VCaP (cell line): ENCODE measurements around the gene HAND2.

Experiments used
- H3K27ac ChIP-seq: fragments of 450-650 bp; 2 replicates; pipeline ENCODE4 v1.5.1; 2017
- CTCF ChIP-seq: fragments of 450-650 bp; conservative IDR thresholded peaks from 2 replicates; pipeline ENCODE4 v1.5.1; 2017; ENCODE audit warnings: mild to moderate bottlenecking, moderate library complexity

HAND2 gene

GRCh38 chr4:173529477-173530325 is at the start of gene HAND2:
TSS of gene HAND2 (minus strand) at chr4:173530229. CDS start at chr4:173529289, 940 bp downstream.
- no peak for TF ChIP-seq CTCF
- no peak within 1 kb of the TSS for H3K27ac ChIP-seq

- no peak for TF ChIP-seq CTCF
- H3K27ac ChIP-seq, result no peak overlapping the region
Observed at GRCh38 chr4:173578956-173579355, 48.9 kb upstream of the HAND2 start.

GRCh38 chr4:173577963-173578362 is 47.9 kb upstream of the HAND2 start:
- H3K27ac ChIP-seq, result no peak overlapping the region
- no peak for TF ChIP-seq CTCF

GRCh38 chr4:173575482-173576152 is 45.6 kb upstream of the HAND2 start:
- TF ChIP-seq CTCF, result no peak
- no peak overlapping the region for H3K27ac ChIP-seq

GRCh38 chr4:173573725-173574124 is 43.7 kb upstream of the HAND2 start:
- TF ChIP-seq CTCF, result no peak
- H3K27ac ChIP-seq, result no peak overlapping the region

GRCh38 chr4:173573286-173573685 is 43.3 kb upstream of the HAND2 start:
- H3K27ac ChIP-seq, result no peak overlapping the region
- no peak for TF ChIP-seq CTCF

- H3K27ac ChIP-seq, result no peak overlapping the region
- no peak for TF ChIP-seq CTCF
Observed at GRCh38 chr4:173572493-173573129, 42.6 kb upstream of the HAND2 start.
